Upper lobe of right lung (tissue), 1 donor: ENCODE measurements around the gene ZNF346. TPM values are rescaled to one million over a fixed set of nuclear protein-coding genes. Genes with fewer than 3 reads are reported as not detected.

ENCODE experiments used
- ATAC-seq: fragments of 200-7000 bp; cut with Tn5 transposase; one replicate; pipeline ENCODE4 v1.9.1; 2020; ENCODE audit warnings: mild to moderate bottlenecking, moderate library complexity
- DNase-seq: peaks from one replicate; pipeline ENCODE4 v3.0.0-alpha.2; 2020
- H3K27ac ChIP-seq: fragments of 200-600 bp; one replicate; pipeline ENCODE4 v1.8.0; 2022
- H3K27me3 ChIP-seq: fragments of 200-600 bp; one replicate; pipeline ENCODE4 v1.8.0; 2022; ENCODE audit warnings: mild to moderate bottlenecking
- H3K36me3 ChIP-seq: fragments of 200-600 bp; one replicate; pipeline ENCODE4 v1.8.0; 2022
- H3K4me1 ChIP-seq: fragments of 200-600 bp; one replicate; pipeline ENCODE4 v1.8.0; 2022
- H3K4me3 ChIP-seq: fragments of 200-600 bp; one replicate; pipeline ENCODE4 v1.8.0; 2022; ENCODE audit warnings: mild to moderate bottlenecking
- H3K9me3 ChIP-seq: fragments of 200-600 bp; one replicate; pipeline ENCODE4 v1.8.0; 2022
- CTCF ChIP-seq: fragments of 200-600 bp; IDR thresholded peaks from one replicate; pipeline ENCODE4 v1.8.0; 2022; ENCODE audit warnings: antibody characterized with exemption
- intact Hi-C: fragments of 100-400 bp; cut with DNase I; formaldehyde crosslinking; loops from one replicate; pipeline ENCODE4 v1.11.0; 2022
- total RNA-seq: library from RNA; stranded (reverse); fragmentation: NEBNext Ultra II Directional; extraction: Animal tissue kit (Norgen Biotek cat#: 25700); gene quantifications from one replicate; pipeline ENCODE4 v1.2.1, GENCODE V29; 2021
- donor health status: DM: no; HTN: yes; CAD: no; lungs with severe emphysema.

ZNF346 gene
- total RNA-seq, 1 donor from 2014 or later, result 12.9 TPM

DNA sequence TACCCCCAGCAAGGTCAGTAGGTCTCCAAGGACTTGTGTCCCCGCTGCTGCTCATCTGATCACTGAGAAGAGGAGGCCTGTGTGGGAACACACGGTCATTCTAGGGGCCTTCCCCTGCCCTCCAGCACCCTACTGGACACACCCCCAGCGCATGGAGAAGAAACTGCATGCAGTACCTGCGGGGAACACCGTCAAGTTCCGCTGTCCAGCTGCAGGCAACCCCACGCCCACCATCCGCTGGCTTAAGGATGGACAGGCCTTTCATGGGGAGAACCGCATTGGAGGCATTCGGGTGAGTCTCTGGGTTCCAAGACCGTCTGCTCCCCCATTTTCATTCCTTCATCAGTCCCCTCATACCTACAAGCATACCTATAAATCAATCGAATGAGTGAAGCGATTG is 68.3 kb downstream of the ZNF346 start:
- no peaks in the 10 kb centered on the region for H3K36me3 ChIP-seq
- no peaks in the 10 kb centered on the region for H3K27me3 ChIP-seq
- no peak for DNase-seq
- H3K4me1 ChIP-seq, result peaks cover 34% of the 10 kb centered on the region
- intact Hi-C loops, result no loop called here
- ATAC-seq, result no peak
- H3K4me3 ChIP-seq, result no peak overlapping the region
- no peak for TF ChIP-seq CTCF
- H3K9me3 ChIP-seq, result no peaks in the 10 kb centered on the region
- no peak overlapping the region for H3K27ac ChIP-seq

DNA sequence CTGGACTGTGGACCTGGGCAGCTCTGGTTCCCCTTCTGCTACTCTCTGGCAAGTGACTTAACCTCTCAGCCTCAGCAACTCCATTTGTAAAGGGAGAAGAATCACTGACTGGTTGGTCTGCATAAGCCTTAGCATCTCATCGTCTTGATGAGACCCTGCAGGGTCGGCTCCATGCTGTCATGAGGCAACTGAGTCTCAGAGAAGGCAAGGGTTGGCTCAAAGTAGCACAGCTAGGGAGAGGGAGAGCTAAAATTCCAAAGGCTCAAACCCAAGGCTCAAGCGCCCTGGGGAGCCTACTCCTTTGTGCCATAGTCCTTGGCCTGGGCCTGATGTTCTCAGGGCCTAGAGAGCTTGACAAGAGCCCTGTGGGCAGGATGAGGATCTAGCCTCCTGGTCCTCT is 68.7 kb downstream of the ZNF346 start:
- H3K4me1 ChIP-seq, result peaks cover 32% of the 10 kb centered on the region
- intact Hi-C loops, result no loop called here
- no peak for TF ChIP-seq CTCF
- DNase-seq (no peak), ATAC-seq (no peak)
- no peaks in the 10 kb centered on the region for H3K27me3 ChIP-seq
- no peaks in the 10 kb centered on the region for H3K36me3 ChIP-seq
- no peak overlapping the region for H3K4me3 ChIP-seq
- H3K27ac ChIP-seq, result no peak overlapping the region
- no peaks in the 10 kb centered on the region for H3K9me3 ChIP-seq

GRCh38 chr5:177092178-177093081 is 69.9 kb downstream of the ZNF346 start:
- TF ChIP-seq CTCF, result no peak
- intact Hi-C loops, result no loop called here
- Histone ChIP-seq H3K4me3 (no peak overlapping the region), H3K9me3 (no peaks in the 10 kb centered on the region), H3K27ac (no peak overlapping the region), H3K27me3 (no peaks in the 10 kb centered on the region), H3K36me3 (no peaks in the 10 kb centered on the region), H3K4me1 (peaks cover 24% of the 10 kb centered on the region)
- DNase-seq (no peak), ATAC-seq (no peak)

GRCh38 chr5:177093082-177093712 is 70.7 kb downstream of the ZNF346 start:
- Histone ChIP-seq H3K27me3 (no peaks in the 10 kb centered on the region), H3K4me1 (peaks cover 23% of the 10 kb centered on the region), H3K4me3 (no peak overlapping the region), H3K27ac (no peak overlapping the region), H3K9me3 (no peaks in the 10 kb centered on the region), H3K36me3 (no peaks in the 10 kb centered on the region)
- no peak for DNase-seq
- intact Hi-C loops, result no loop called here
- ATAC-seq, result no peak
- no peak for TF ChIP-seq CTCF

DNA sequence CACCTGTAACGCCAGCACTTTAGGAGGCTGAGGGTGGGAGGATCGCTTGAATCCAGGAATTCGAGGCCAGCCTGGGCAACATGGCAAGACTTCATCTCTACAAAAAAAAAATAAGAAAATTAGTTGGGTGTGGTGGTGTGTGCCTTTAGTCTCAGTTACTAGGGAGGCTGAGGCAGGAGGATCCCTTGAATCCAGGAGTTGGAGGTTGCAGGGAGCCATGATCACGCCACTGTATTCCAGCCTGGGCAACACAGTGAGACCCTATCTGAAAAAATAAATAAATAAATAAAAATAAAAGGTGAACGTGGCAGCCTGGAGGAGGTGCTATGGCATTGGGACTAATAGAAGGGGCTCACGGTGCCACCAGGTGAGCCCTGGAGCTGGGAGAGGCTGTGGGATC is 71.3 kb downstream of the ZNF346 start:
- no peak for TF ChIP-seq CTCF
- Histone ChIP-seq H3K4me3 (no peak overlapping the region), H3K36me3 (no peaks in the 10 kb centered on the region), H3K27ac (no peak overlapping the region), H3K4me1 (peaks cover 23% of the 10 kb centered on the region), H3K9me3 (no peaks in the 10 kb centered on the region), H3K27me3 (no peaks in the 10 kb centered on the region)
- ATAC-seq, result no peak
- intact Hi-C loops, result no loop called here
- DNase-seq, result no peak
